Loucy (cell line): ENCODE measurements around the gene FLACC1.

Experiments
- EZH2phosphoT487 ChIP-seq: fragments of 200-600 bp; IDR thresholded peaks from 2 replicates; pipeline ENCODE4 v1.6.1; 2018; ENCODE audit warnings: antibody characterized with exemption, mild to moderate bottlenecking, moderate library complexity, borderline replicate concordance
- TF ChIP-seq, protein P1 (sequence below): fragments of 200-600 bp; sonication (generic); conservative IDR thresholded peaks from 2 replicates; pipeline ENCODE4 v1.5.1; 2014; ENCODE audit warnings: mild to moderate bottlenecking, antibody characterized with exemption, low read length

- TF ChIP-seq, protein P1, sequence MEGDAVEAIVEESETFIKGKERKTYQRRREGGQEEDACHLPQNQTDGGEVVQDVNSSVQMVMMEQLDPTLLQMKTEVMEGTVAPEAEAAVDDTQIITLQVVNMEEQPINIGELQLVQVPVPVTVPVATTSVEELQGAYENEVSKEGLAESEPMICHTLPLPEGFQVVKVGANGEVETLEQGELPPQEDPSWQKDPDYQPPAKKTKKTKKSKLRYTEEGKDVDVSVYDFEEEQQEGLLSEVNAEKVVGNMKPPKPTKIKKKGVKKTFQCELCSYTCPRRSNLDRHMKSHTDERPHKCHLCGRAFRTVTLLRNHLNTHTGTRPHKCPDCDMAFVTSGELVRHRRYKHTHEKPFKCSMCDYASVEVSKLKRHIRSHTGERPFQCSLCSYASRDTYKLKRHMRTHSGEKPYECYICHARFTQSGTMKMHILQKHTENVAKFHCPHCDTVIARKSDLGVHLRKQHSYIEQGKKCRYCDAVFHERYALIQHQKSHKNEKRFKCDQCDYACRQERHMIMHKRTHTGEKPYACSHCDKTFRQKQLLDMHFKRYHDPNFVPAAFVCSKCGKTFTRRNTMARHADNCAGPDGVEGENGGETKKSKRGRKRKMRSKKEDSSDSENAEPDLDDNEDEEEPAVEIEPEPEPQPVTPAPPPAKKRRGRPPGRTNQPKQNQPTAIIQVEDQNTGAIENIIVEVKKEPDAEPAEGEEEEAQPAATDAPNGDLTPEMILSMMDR, result no peak
- no peak for TF ChIP-seq EZH2phosphoT487
Observed at GRCh38 chr2:201358684-201359083, 1.5 kb upstream of the FLACC1 start.
